ENCODE data around the gene SHROOM3. TPM values are rescaled to one million over a fixed set of nuclear protein-coding genes. Genes with fewer than 3 reads are reported as not detected.

The SHROOM3 gene
- total RNA-seq, 2 donors from 2014 or later = 30.6 to 30.9 TPM

DNA sequence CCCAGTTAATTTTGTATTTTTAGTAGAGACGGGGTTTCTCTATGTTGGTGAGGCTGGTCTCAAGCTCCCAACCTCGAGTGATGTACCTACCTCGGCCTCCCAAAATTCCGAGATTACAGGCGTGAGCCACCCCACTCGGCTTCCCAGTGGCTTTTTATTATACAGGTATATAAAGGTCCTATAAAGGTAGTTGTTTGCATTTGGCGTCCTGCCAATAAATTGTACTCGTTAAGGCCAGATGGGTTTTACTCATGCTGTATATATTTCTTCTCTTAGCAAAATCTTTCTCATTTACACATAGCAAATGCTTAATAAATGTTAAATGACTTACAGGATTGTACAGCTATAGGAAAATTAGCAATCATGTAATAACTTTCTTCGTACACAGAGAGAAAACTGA is 6.9 kb downstream of the SHROOM3 start:
- H3K27ac ChIP-seq = no peak overlapping the region

DNA sequence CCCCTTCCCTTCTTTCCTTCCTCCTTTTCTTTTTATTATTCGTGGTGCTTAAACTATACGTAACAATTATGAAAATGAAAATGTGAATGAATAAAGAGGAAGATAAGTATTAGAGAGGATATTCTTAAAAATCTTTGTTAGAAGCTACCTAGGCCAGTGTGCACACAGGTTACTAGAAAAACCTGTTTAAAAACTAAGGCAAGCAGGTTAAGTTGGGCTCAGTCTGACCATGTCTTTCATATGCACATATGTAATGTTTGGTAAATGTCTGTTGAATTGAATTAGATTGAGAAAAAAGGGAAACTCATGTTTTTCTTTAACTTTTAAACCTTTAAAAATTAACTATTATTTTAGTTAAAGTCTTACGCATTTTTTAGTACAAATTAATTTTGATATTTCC is 7.8 kb downstream of the SHROOM3 start:
- Histone ChIP-seq H3K4me1 (no peaks in the 10 kb centered on the region), H3K27ac (no peak overlapping the region), H3K27me3 (no peaks in the 10 kb centered on the region), H3K9me3 (no peaks in the 10 kb centered on the region), H3K36me3 (no peaks in the 10 kb centered on the region), H3K4me3 (no peak overlapping the region)
- no peak for DNase-seq (ENCODE audit: low spot score)
- TF ChIP-seq, protein P1, sequence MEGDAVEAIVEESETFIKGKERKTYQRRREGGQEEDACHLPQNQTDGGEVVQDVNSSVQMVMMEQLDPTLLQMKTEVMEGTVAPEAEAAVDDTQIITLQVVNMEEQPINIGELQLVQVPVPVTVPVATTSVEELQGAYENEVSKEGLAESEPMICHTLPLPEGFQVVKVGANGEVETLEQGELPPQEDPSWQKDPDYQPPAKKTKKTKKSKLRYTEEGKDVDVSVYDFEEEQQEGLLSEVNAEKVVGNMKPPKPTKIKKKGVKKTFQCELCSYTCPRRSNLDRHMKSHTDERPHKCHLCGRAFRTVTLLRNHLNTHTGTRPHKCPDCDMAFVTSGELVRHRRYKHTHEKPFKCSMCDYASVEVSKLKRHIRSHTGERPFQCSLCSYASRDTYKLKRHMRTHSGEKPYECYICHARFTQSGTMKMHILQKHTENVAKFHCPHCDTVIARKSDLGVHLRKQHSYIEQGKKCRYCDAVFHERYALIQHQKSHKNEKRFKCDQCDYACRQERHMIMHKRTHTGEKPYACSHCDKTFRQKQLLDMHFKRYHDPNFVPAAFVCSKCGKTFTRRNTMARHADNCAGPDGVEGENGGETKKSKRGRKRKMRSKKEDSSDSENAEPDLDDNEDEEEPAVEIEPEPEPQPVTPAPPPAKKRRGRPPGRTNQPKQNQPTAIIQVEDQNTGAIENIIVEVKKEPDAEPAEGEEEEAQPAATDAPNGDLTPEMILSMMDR (IDR thresholded peaks at IDR 0.05) = no peak

More for the DNA sequence above, 6.9 kb downstream of the SHROOM3 start:
- no peaks in the 10 kb centered on the region for H3K9me3 ChIP-seq
- TF ChIP-seq, protein P1 (IDR thresholded peaks at IDR 0.05) = no peak
- H3K4me3 ChIP-seq = no peak overlapping the region
- no peak for DNase-seq (ENCODE audit: low spot score)
- no peaks in the 10 kb centered on the region for H3K27me3 ChIP-seq
- H3K36me3 ChIP-seq = no peaks in the 10 kb centered on the region
- H3K4me1 ChIP-seq = no peaks in the 10 kb centered on the region

DNA sequence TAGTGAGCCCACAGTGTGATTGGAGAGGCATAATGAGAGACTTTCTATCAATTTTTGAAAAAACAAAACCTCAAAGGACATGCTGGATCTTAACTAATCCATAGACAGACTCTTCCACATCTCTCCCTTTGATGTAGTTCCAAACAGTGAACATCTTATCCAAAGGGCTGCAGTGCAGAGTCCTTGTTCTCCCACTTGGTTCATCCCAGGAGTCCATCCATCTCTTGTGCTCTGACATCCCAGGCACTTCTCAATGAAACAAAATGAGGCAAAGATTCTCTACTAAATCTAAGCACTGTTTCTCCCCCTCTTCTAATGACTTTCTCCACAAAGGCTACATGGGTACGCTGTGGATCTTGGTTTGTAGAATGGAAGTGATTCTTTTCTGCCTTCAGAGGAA is 8.3 kb downstream of the SHROOM3 start:
- no peaks in the 10 kb centered on the region for H3K4me1 ChIP-seq
- no peak overlapping the region for H3K27ac ChIP-seq
- H3K27me3 ChIP-seq = no peaks in the 10 kb centered on the region
- TF ChIP-seq, protein P1 (IDR thresholded peaks at IDR 0.05) = no peak
- no peaks in the 10 kb centered on the region for H3K9me3 ChIP-seq
- H3K36me3 ChIP-seq = no peaks in the 10 kb centered on the region
- DNase-seq (ENCODE audit: low spot score) = no peak
- no peak overlapping the region for H3K4me3 ChIP-seq

DNA sequence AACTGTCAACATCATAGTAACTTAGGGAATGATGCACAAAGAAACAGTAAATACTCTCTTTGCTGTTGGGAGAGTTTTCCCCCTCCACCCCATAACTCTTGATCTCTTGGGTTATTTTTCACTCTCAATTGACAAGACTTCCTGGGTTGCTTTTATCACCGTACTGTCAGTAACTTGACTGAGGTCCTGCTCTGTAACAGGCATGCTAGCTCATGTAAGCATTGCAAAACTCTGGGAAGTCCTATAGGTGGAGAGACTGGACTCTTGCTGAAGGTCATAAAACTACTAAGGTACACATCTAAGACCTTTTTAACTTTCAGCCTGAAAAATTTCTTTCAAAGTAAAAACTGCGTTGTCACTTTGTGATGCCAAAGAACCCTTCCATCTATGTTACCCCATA is 10.9 kb downstream of the SHROOM3 start:
- DNase-seq (ENCODE audit: low spot score) = no peak
- Histone ChIP-seq H3K4me3 (no peak overlapping the region), H3K4me1 (no peaks in the 10 kb centered on the region), H3K9me3 (no peaks in the 10 kb centered on the region), H3K27me3 (no peaks in the 10 kb centered on the region), H3K36me3 (no peaks in the 10 kb centered on the region), H3K27ac (no peak overlapping the region)
- TF ChIP-seq, protein P1 (IDR thresholded peaks at IDR 0.05) = no peak

DNA sequence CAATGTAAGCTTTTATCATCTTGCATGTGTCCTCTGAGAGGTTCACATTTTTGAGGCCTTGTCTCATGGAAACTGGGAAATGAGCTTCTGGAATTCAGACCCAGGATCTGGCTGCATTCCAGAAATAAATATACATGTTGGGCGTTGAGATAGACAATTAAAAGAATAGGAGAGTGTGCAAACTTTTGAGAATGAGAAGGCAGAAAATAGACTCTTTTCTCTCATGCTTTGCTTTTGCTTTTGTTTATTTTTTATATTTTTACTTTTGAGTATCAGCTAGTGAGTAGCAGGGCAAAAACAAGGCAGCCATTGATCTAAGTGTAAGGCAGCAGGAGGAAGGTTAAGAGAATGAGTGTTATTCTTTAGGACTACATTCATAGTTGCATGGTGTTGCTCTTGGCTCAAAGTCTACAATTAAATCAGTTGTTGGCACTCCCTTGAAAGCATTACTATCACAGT is 12.4 kb downstream of the SHROOM3 start:
- H3K4me3 ChIP-seq = no peak overlapping the region
- H3K4me1 ChIP-seq = no peaks in the 10 kb centered on the region
- H3K36me3 ChIP-seq = no peaks in the 10 kb centered on the region
- TF ChIP-seq, protein P1 (IDR thresholded peaks at IDR 0.05) = no peak
- H3K27me3 ChIP-seq = no peaks in the 10 kb centered on the region
- no peak overlapping the region for H3K27ac ChIP-seq
- DNase-seq (ENCODE audit: low spot score) = no peak
- no peaks in the 10 kb centered on the region for H3K9me3 ChIP-seq

DNA sequence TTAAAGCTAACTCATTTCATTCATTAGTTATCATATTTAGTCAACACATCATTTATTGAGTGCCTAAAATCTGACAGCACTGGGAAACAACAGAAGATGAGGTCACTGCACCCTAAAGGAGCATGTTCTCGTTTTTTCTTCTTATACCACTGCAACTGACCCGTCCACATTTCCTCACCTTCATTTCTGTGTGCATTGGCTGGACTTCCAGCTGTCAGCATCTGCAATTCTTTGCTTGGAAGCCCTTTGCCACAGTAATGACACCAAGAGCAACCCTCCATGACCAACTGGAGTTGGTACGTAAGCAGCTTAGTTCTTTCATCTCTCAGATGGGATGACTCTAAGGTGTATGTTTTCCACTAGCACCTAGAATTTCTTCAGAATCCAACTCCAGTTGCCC is 13.2 kb downstream of the SHROOM3 start:
- H3K36me3 ChIP-seq = no peaks in the 10 kb centered on the region
- no peaks in the 10 kb centered on the region for H3K27me3 ChIP-seq
- no peaks in the 10 kb centered on the region for H3K9me3 ChIP-seq
- H3K4me3 ChIP-seq = no peak overlapping the region
- DNase-seq (ENCODE audit: low spot score) = no peak
- H3K4me1 ChIP-seq = no peaks in the 10 kb centered on the region
- H3K27ac ChIP-seq = no peak overlapping the region
- TF ChIP-seq, protein P1 (IDR thresholded peaks at IDR 0.05) = no peak
